B cell (primary cell): ENCODE measurements around the gene OTUB2. TPM values are rescaled to one million over a fixed set of nuclear protein-coding genes. Genes with fewer than 3 reads are reported as not detected.

Source experiments
- ATAC-seq: fragments of 200-7000 bp; cut with Tn5 transposase; one replicate; pipeline ENCODE4 v1.10.0; 2021; ENCODE audit warnings: low read depth, mild to moderate bottlenecking, moderate number of reproducible peaks, moderate library complexity
- CTCF ChIA-PET: fragments of 350-600 bp; sonication (Branson Sonifier 250); formaldehyde crosslinking; loops from one replicate; lab custom pipeline; 2021; ENCODE audit warnings: antibody characterized with exemption, inconsistent platforms; lab: Charles Lee
- POLR2A ChIA-PET: fragments of 350-600 bp; sonication (Branson Sonifier 250); formaldehyde crosslinking; loops from one replicate; lab custom pipeline; 2021; ENCODE audit warnings: antibody characterized with exemption; lab: Charles Lee
- DNase-seq: peaks from one replicate; pipeline ENCODE4 v3.0.0; 2013
- H2AFZ ChIP-seq: 2 replicates; pipeline ENCODE4 v1.6.1; 2012; ENCODE audit warnings: mild to moderate bottlenecking, low read depth, low read length; ENCODE audit not compliant: insufficient read depth, poor library complexity, severe bottlenecking
- H3K27ac ChIP-seq, 2 donors: 1 replicate in 1 of 2; 2 replicates in 1 of 2; pipeline ENCODE4 v1.5.1; 2012 to 2013; ENCODE audit warnings: low read length in 2 of 2, mild to moderate bottlenecking in 2 of 2, moderate library complexity in 1 of 2
- H3K27me3 ChIP-seq, 4 experiments: fragments of 200-600 bp in 1 of 4; sonication (generic) in 1 of 4; replicated peaks in 1 of 4; 1 replicate in 2 of 4; 2 replicates in 2 of 4; pipeline versions ENCODE4 v1.6.1 to v1.7.0; 2013 to 2016; ENCODE audit warnings: low read length in 3 of 4, mild to moderate bottlenecking in 2 of 4, mixed read lengths in 1 of 4, moderate library complexity in 1 of 4; ENCODE audit not compliant: insufficient read depth in 4 of 4, control insufficient read depth in 3 of 4; ENCODE audit errors: control extremely low read depth in 1 of 4
- H3K36me3 ChIP-seq, 2 experiments: replicated peaks in 1 of 2; 1 replicate in 1 of 2; 2 replicates in 1 of 2; pipeline versions ENCODE4 v1.6.1 to v1.7.1; 2013; ENCODE audit warnings: low read length in 1 of 2; ENCODE audit not compliant: insufficient read depth in 2 of 2, control insufficient read depth in 1 of 2; ENCODE audit errors: control extremely low read depth in 1 of 2, extremely low read depth in 1 of 2
- H3K4me1 ChIP-seq, 2 donors: fragments of 200-600 bp in 1 of 2; sonication (generic) in 1 of 2; 1 replicate in 1 of 2; 2 replicates in 1 of 2; pipeline versions ENCODE4 v1.5.1 to v1.6.1; 2013 to 2017; ENCODE audit warnings: low read length in 2 of 2; ENCODE audit not compliant: control insufficient read depth in 2 of 2, insufficient read depth in 2 of 2
- H3K4me2 ChIP-seq: replicated peaks from 2 replicates; pipeline ENCODE3; 2012; ENCODE audit warnings: mild to moderate bottlenecking, low read depth, low read length; ENCODE audit not compliant: poor library complexity, severe bottlenecking
- H3K4me3 ChIP-seq, 5 experiments: fragments of 200-600 bp in 1 of 5; sonication (generic) in 1 of 5; 1 replicate in 3 of 5; 2 replicates in 2 of 5; pipeline versions ENCODE4 v1.5.1 to v1.7.0; 2011 to 2016; ENCODE audit warnings: low read length in 4 of 5, mild to moderate bottlenecking in 4 of 5, low read depth in 2 of 5, control low read depth in 1 of 5, moderate library complexity in 1 of 5; ENCODE audit not compliant: insufficient read depth in 1 of 5; ENCODE audit errors: control extremely low read depth in 1 of 5, extremely low read depth in 1 of 5
- H3K79me2 ChIP-seq: fragments of 200-600 bp; sonication (generic); one replicate; pipeline ENCODE4 v1.6.0; 2016; ENCODE audit warnings: low read length; ENCODE audit not compliant: control insufficient read depth, insufficient read depth
- H3K9ac ChIP-seq: fragments of 200-600 bp; sonication (generic); 2 replicates; pipeline ENCODE4 v1.6.1; 2017; ENCODE audit warnings: mild to moderate bottlenecking, low read length, moderate library complexity
- H3K9me3 ChIP-seq, 3 donors: one replicate each; pipeline versions ENCODE4 v1.6.1 to v1.7.1; 2013; ENCODE audit warnings: low read length in 2 of 3; ENCODE audit not compliant: control insufficient read depth in 2 of 3, insufficient read depth in 1 of 3; ENCODE audit errors: control extremely low read depth in 1 of 3
- H4K20me1 ChIP-seq: 2 replicates; pipeline ENCODE4 v1.6.0; 2012; ENCODE audit warnings: mild to moderate bottlenecking, low read length; ENCODE audit not compliant: insufficient read depth, control insufficient read depth, poor library complexity, severe bottlenecking
- H3K27ac Mint-ChIP-seq: one replicate; pipeline ENCODE4 v1.8.0; 2021; ENCODE audit warnings: mixed read lengths
- H3K27me3 Mint-ChIP-seq: one replicate; pipeline ENCODE4 v1.8.0; 2021; ENCODE audit warnings: mixed read lengths
- H3K4me1 Mint-ChIP-seq: one replicate; pipeline ENCODE4 v1.8.0; 2021; ENCODE audit warnings: mixed read lengths
- H3K4me3 Mint-ChIP-seq: one replicate; pipeline ENCODE4 v1.8.0; 2021; ENCODE audit warnings: mixed read lengths
- H3K9me3 Mint-ChIP-seq: one replicate; pipeline ENCODE4 v1.8.0; 2022; ENCODE audit warnings: mixed read lengths; ENCODE audit not compliant: insufficient read depth
- CTCF ChIP-seq: fragments of 200-600 bp; IDR thresholded peaks from one replicate; pipeline ENCODE4 v1.8.0; 2022; ENCODE audit warnings: antibody characterized with exemption, mild to moderate bottlenecking
- EZH2 ChIP-seq: IDR thresholded peaks from 2 replicates; pipeline ENCODE4 v1.6.1; 2012; ENCODE audit warnings: borderline replicate concordance, low read depth, mild to moderate bottlenecking, moderate library complexity, low read length; ENCODE audit not compliant: insufficient read depth, poor library complexity, severe bottlenecking
- WGBS: methylation state at CpG from one replicate; pipeline ENCODE4 v1.1.5; 2013; ENCODE audit warnings: missing lambda C conversion rate; ENCODE audit not compliant: insufficient coverage; 5-methylcytosine and 5-hydroxymethylcytosine counted together
- intact Hi-C: fragments of 100-400 bp; cut with micrococcal nuclease; formaldehyde crosslinking; loops from one replicate; pipeline ENCODE4 v1.10.0; 2022
- polyA plus RNA-seq: library from polyadenylated mRNA; depleted of rRNA; stranded (reverse); fragments of >200 nt; gene quantifications from 2 replicates; pipeline ENCODE4 v1.2.3, GENCODE V29; 2012
- total RNA-seq, 2 donors: library from RNA; stranded (reverse); fragments of 120-200 nt in 1 of 2; gene quantifications; 1 replicate in 1 of 2; 2 replicates in 1 of 2; pipeline versions ENCODE4 v1.2.3 to v1.2.4, GENCODE V29; 2013 to 2022

Gene OTUB2
- total and polyA plus RNA-seq, 2 donors (not counting 1 experiment from before 2014, with no cell fraction given), result 0.04 to 0.17 TPM

GRCh38 chr14:94000267-94000666 is 25.9 kb upstream of the OTUB2 start:
- TF ChIP-seq EZH2 (no peak), CTCF (no peak)
- H3K27me3 Mint-ChIP-seq, result peaks cover 46% of the 10 kb centered on the region
- POLR2A ChIA-PET, result interaction anchor here (1.6 kb wide), 1 partner anchor 29 kb away, joined by 6 read pairs; no protein-coding TSS in a partner anchor
- H3K9ac ChIP-seq, result no peak overlapping the region
- DNase-seq, result no peak
- 92% methylated on average over 6 of the region's 6 CpGs for WGBS
- no peak overlapping the region for H3K4me3 ChIP-seq
- intact Hi-C loops, result loop anchor here (5.0 kb wide), 1 partner anchor 343 kb away; no protein-coding TSS in a partner anchor
- no peaks in the 10 kb centered on the region for H3K9me3 Mint-ChIP-seq
- no peak for ATAC-seq
- H3K9me3 ChIP-seq, result peaks cover 0 to 7% (median 0%) of the 10 kb centered on the region in 3 donors
- no peaks in the 10 kb centered on the region for H3K79me2 ChIP-seq
- no peak overlapping the region for H3K27ac Mint-ChIP-seq
- no peaks in the 10 kb centered on the region for H4K20me1 ChIP-seq
- H2AFZ ChIP-seq, result no peak overlapping the region
- no peak overlapping the region for H3K4me2 ChIP-seq
- no peak overlapping the region for H3K27ac ChIP-seq
- CTCF ChIA-PET, result interaction anchor here (0.7 to 12.8 kb wide), 16 partner anchors 11 to 180 kb away, joined by 3 to 367 read pairs (median 6); no protein-coding TSS in a partner anchor
- H3K36me3 ChIP-seq, result no peaks in the 10 kb centered on the region
- H3K27me3 ChIP-seq, result peaks cover 0 to 33% (median 11%) of the 10 kb centered on the region in 4 experiments
- H3K4me1 Mint-ChIP-seq, result peaks cover 4% of the 10 kb centered on the region
- H3K4me3 Mint-ChIP-seq, result no peak overlapping the region
- H3K4me1 ChIP-seq, result peaks cover 4 to 6% of the 10 kb centered on the region in 2 donors

GRCh38 chr14:94001016-94001415 is 25.1 kb upstream of the OTUB2 start:
- intact Hi-C loops, result loop anchor here (1.0 to 5.0 kb wide), 3 partner anchors 31 to 344 kb away; no protein-coding TSS in a partner anchor

More at GRCh38 chr14:94001016-94001415, 25.1 kb upstream of the OTUB2 start:
- Histone ChIP-seq H3K4me2 (no peak overlapping the region), H3K4me3 (no peak overlapping the region), H3K9ac (no peak overlapping the region), H3K79me2 (no peaks in the 10 kb centered on the region), H3K27me3 (peaks cover 0 to 31% (median 9%) of the 10 kb centered on the region in 4 experiments), H4K20me1 (no peaks in the 10 kb centered on the region), H3K27ac (no peak overlapping the region), H3K36me3 (no peaks in the 10 kb centered on the region), H3K4me1 (peaks cover 4 to 6% of the 10 kb centered on the region in 2 donors), H3K9me3 (peaks cover 0 to 7% (median 0%) of the 10 kb centered on the region in 3 donors), H2AFZ (no peak overlapping the region)
- no peak for ATAC-seq
- Mint-ChIP-seq H3K27ac (no peak overlapping the region), H3K4me1 (peaks cover 4% of the 10 kb centered on the region), H3K9me3 (no peaks in the 10 kb centered on the region), H3K4me3 (no peak overlapping the region), H3K27me3 (peaks cover 48% of the 10 kb centered on the region)
- no peak for DNase-seq
- 83% methylated on average over 13 of the region's 13 CpGs for WGBS
- no peak for TF ChIP-seq EZH2
- TF ChIP-seq CTCF, result no peak
- ChIA-PET POLR2A (interaction anchor here (1.0 to 1.6 kb wide), 2 partner anchors 30 to 58 kb away, joined by 3 to 6 read pairs; no protein-coding TSS in a partner anchor), CTCF (interaction anchor here (0.7 to 12.8 kb wide), 18 partner anchors 9 to 136 kb away, joined by 3 to 367 read pairs (median 6); no protein-coding TSS in a partner anchor)
